B cell (primary cell): ENCODE results near the gene SLC7A6. TPM values are rescaled to one million over a fixed set of nuclear protein-coding genes. Genes with fewer than 3 reads are reported as not detected.

Experiments
- ATAC-seq: fragments of 200-7000 bp; cut with Tn5 transposase; one replicate; pipeline ENCODE4 v1.10.0; 2021; ENCODE audit warnings: low read depth, mild to moderate bottlenecking, moderate number of reproducible peaks, moderate library complexity
- CTCF ChIA-PET: fragments of 350-600 bp; sonication (Branson Sonifier 250); formaldehyde crosslinking; loops from one replicate; lab custom pipeline; 2021; ENCODE audit warnings: antibody characterized with exemption, inconsistent platforms; lab: Charles Lee
- POLR2A ChIA-PET: fragments of 350-600 bp; sonication (Branson Sonifier 250); formaldehyde crosslinking; loops from one replicate; lab custom pipeline; 2021; ENCODE audit warnings: antibody characterized with exemption; lab: Charles Lee
- DNase-seq: peaks from one replicate; pipeline ENCODE4 v3.0.0; 2013
- H2AFZ ChIP-seq: 2 replicates; pipeline ENCODE4 v1.6.1; 2012; ENCODE audit warnings: mild to moderate bottlenecking, low read depth, low read length; ENCODE audit not compliant: insufficient read depth, poor library complexity, severe bottlenecking
- H3K27ac ChIP-seq, 2 donors: 1 replicate in 1 of 2; 2 replicates in 1 of 2; pipeline ENCODE4 v1.5.1; 2012 to 2013; ENCODE audit warnings: low read length in 2 of 2, mild to moderate bottlenecking in 2 of 2, moderate library complexity in 1 of 2
- H3K27me3 ChIP-seq, 4 experiments: fragments of 200-600 bp in 1 of 4; sonication (generic) in 1 of 4; replicated peaks in 1 of 4; 1 replicate in 2 of 4; 2 replicates in 2 of 4; pipeline versions ENCODE4 v1.6.1 to v1.7.0; 2013 to 2016; ENCODE audit warnings: low read length in 3 of 4, mild to moderate bottlenecking in 2 of 4, mixed read lengths in 1 of 4, moderate library complexity in 1 of 4; ENCODE audit not compliant: insufficient read depth in 4 of 4, control insufficient read depth in 3 of 4; ENCODE audit errors: control extremely low read depth in 1 of 4
- H3K36me3 ChIP-seq, 2 experiments: replicated peaks in 1 of 2; 1 replicate in 1 of 2; 2 replicates in 1 of 2; pipeline versions ENCODE4 v1.6.1 to v1.7.1; 2013; ENCODE audit warnings: low read length in 1 of 2; ENCODE audit not compliant: insufficient read depth in 2 of 2, control insufficient read depth in 1 of 2; ENCODE audit errors: control extremely low read depth in 1 of 2, extremely low read depth in 1 of 2
- H3K4me1 ChIP-seq, 2 donors: fragments of 200-600 bp in 1 of 2; sonication (generic) in 1 of 2; 1 replicate in 1 of 2; 2 replicates in 1 of 2; pipeline versions ENCODE4 v1.5.1 to v1.6.1; 2013 to 2017; ENCODE audit warnings: low read length in 2 of 2; ENCODE audit not compliant: control insufficient read depth in 2 of 2, insufficient read depth in 2 of 2
- H3K4me2 ChIP-seq: replicated peaks from 2 replicates; pipeline ENCODE3; 2012; ENCODE audit warnings: mild to moderate bottlenecking, low read depth, low read length; ENCODE audit not compliant: poor library complexity, severe bottlenecking
- H3K4me3 ChIP-seq, 5 experiments: fragments of 200-600 bp in 1 of 5; sonication (generic) in 1 of 5; 1 replicate in 3 of 5; 2 replicates in 2 of 5; pipeline versions ENCODE4 v1.5.1 to v1.7.0; 2011 to 2016; ENCODE audit warnings: low read length in 4 of 5, mild to moderate bottlenecking in 4 of 5, low read depth in 2 of 5, control low read depth in 1 of 5, moderate library complexity in 1 of 5; ENCODE audit not compliant: insufficient read depth in 1 of 5; ENCODE audit errors: control extremely low read depth in 1 of 5, extremely low read depth in 1 of 5
- H3K79me2 ChIP-seq: fragments of 200-600 bp; sonication (generic); one replicate; pipeline ENCODE4 v1.6.0; 2016; ENCODE audit warnings: low read length; ENCODE audit not compliant: control insufficient read depth, insufficient read depth
- H3K9ac ChIP-seq: fragments of 200-600 bp; sonication (generic); 2 replicates; pipeline ENCODE4 v1.6.1; 2017; ENCODE audit warnings: mild to moderate bottlenecking, low read length, moderate library complexity
- H3K9me3 ChIP-seq, 3 donors: one replicate each; pipeline versions ENCODE4 v1.6.1 to v1.7.1; 2013; ENCODE audit warnings: low read length in 2 of 3; ENCODE audit not compliant: control insufficient read depth in 2 of 3, insufficient read depth in 1 of 3; ENCODE audit errors: control extremely low read depth in 1 of 3
- H4K20me1 ChIP-seq: 2 replicates; pipeline ENCODE4 v1.6.0; 2012; ENCODE audit warnings: mild to moderate bottlenecking, low read length; ENCODE audit not compliant: insufficient read depth, control insufficient read depth, poor library complexity, severe bottlenecking
- H3K27ac Mint-ChIP-seq: one replicate; pipeline ENCODE4 v1.8.0; 2021; ENCODE audit warnings: mixed read lengths
- H3K27me3 Mint-ChIP-seq: one replicate; pipeline ENCODE4 v1.8.0; 2021; ENCODE audit warnings: mixed read lengths
- H3K4me1 Mint-ChIP-seq: one replicate; pipeline ENCODE4 v1.8.0; 2021; ENCODE audit warnings: mixed read lengths
- H3K4me3 Mint-ChIP-seq: one replicate; pipeline ENCODE4 v1.8.0; 2021; ENCODE audit warnings: mixed read lengths
- H3K9me3 Mint-ChIP-seq: one replicate; pipeline ENCODE4 v1.8.0; 2022; ENCODE audit warnings: mixed read lengths; ENCODE audit not compliant: insufficient read depth
- EZH2 ChIP-seq: IDR thresholded peaks from 2 replicates; pipeline ENCODE4 v1.6.1; 2012; ENCODE audit warnings: borderline replicate concordance, low read depth, mild to moderate bottlenecking, moderate library complexity, low read length; ENCODE audit not compliant: insufficient read depth, poor library complexity, severe bottlenecking
- WGBS: methylation state at CpG from one replicate; pipeline ENCODE4 v1.1.5; 2013; ENCODE audit warnings: missing lambda C conversion rate; ENCODE audit not compliant: insufficient coverage; 5-methylcytosine and 5-hydroxymethylcytosine counted together
- intact Hi-C: fragments of 100-400 bp; cut with micrococcal nuclease; formaldehyde crosslinking; loops from one replicate; pipeline ENCODE4 v1.10.0; 2022
- polyA plus RNA-seq: library from polyadenylated mRNA; depleted of rRNA; stranded (reverse); fragments of >200 nt; gene quantifications from 2 replicates; pipeline ENCODE4 v1.2.3, GENCODE V29; 2012
- total RNA-seq, 2 donors: library from RNA; stranded (reverse); fragments of 120-200 nt in 1 of 2; gene quantifications; 1 replicate in 1 of 2; 2 replicates in 1 of 2; pipeline versions ENCODE4 v1.2.3 to v1.2.4, GENCODE V29; 2013 to 2022
- TF ChIP-seq, protein P1 (sequence below): fragments of 200-600 bp; IDR thresholded peaks from one replicate; pipeline ENCODE4 v1.8.0; 2022; ENCODE audit warnings: antibody characterized with exemption, mild to moderate bottlenecking

SLC7A6 gene
- total and polyA plus RNA-seq, 2 donors (not counting 1 experiment from before 2014, with no cell fraction given), result 73.8 to 85.1 TPM

DNA sequence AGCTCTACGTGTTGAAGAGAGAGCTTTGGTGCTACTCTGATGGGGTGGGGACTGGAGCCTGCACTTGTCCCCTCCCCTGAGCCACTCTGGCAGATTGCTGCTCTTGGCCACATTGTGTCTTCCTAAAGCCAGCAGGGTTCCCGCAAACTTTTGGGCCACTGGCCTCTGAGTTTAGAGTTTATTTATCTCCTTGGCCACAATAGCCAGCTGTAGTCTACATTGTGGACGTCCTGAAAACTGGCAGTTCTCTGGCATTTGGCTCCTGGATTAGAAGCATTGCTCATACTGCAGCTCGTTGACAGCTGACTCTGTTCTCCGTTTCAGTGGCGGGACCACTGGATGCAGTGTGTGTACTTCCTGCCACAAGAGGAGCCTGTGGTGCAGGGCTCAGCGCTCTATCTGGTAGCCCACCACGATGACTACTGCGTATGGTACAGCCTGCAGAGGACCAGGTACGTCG is 81.1 kb downstream of the SLC7A6 start:
- intact Hi-C loops, result no loop called here

DNA sequence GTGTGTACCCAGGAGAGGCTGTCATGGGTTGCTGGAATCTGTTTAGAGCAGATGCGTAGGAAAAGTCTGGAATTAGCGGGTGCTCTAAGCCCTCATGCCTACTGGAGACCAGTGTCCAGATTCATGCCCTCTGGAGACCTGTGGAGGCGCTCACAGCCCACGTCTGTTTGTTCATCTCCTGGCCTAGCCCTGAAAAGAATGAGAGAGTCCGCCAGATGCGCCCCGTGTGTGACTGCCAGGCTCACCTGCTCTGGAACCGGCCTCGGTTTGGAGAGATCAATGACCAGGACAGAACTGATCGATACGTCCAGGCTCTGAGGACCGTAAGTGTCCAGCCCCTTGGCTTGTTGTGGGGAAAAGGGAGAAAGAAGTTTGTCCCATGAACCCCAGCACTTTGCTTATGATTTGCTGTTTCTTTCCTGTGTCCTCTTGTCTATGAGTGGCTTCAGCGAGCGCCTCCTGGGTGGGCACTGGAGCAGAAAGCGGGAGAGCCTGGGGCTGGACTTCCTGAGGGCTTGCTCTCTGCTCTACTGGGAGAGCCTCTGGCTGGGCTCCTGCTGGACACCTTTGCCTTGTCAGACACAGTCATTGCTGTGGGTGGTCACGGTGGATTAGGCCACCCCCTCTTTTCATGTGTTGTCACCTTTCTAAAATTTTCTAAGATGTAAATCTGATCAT is 81.8 kb downstream of the SLC7A6 start:
- H3K4me1 ChIP-seq, result no peaks in the 10 kb centered on the region
- intact Hi-C loops, result no loop called here
- ChIA-PET CTCF (no interaction called here), POLR2A (no interaction called here)
- no peak for TF ChIP-seq EZH2
- TF ChIP-seq, protein P1, sequence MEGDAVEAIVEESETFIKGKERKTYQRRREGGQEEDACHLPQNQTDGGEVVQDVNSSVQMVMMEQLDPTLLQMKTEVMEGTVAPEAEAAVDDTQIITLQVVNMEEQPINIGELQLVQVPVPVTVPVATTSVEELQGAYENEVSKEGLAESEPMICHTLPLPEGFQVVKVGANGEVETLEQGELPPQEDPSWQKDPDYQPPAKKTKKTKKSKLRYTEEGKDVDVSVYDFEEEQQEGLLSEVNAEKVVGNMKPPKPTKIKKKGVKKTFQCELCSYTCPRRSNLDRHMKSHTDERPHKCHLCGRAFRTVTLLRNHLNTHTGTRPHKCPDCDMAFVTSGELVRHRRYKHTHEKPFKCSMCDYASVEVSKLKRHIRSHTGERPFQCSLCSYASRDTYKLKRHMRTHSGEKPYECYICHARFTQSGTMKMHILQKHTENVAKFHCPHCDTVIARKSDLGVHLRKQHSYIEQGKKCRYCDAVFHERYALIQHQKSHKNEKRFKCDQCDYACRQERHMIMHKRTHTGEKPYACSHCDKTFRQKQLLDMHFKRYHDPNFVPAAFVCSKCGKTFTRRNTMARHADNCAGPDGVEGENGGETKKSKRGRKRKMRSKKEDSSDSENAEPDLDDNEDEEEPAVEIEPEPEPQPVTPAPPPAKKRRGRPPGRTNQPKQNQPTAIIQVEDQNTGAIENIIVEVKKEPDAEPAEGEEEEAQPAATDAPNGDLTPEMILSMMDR, result no peak
- no peak for ATAC-seq
- Mint-ChIP-seq H3K27ac (no peak overlapping the region), H3K27me3 (no peaks in the 10 kb centered on the region), H3K4me3 (no peak overlapping the region), H3K4me1 (no peaks in the 10 kb centered on the region), H3K9me3 (no peaks in the 10 kb centered on the region)
- H3K27me3 ChIP-seq, result no peaks in the 10 kb centered on the region
- no peaks in the 10 kb centered on the region for H3K79me2 ChIP-seq
- H3K9me3 ChIP-seq, result no peaks in the 10 kb centered on the region
- H4K20me1 ChIP-seq, result no peaks in the 10 kb centered on the region
- H3K27ac ChIP-seq, result no peak overlapping the region
- peaks cover 19 to 73% of the 10 kb centered on the region in 2 experiments for H3K36me3 ChIP-seq
- 99% methylated on average over 16 of the region's 16 CpGs for WGBS
- no peak overlapping the region for H3K4me2 ChIP-seq
- H3K4me3 ChIP-seq, result no peak overlapping the region
- H3K9ac ChIP-seq, result no peak overlapping the region
- DNase-seq, result no peak
- no peak overlapping the region for H2AFZ ChIP-seq

More for the DNA sequence above, 81.1 kb downstream of the SLC7A6 start:
- DNase-seq (no peak), ATAC-seq (no peak)
- ChIA-PET POLR2A (no interaction called here), CTCF (interaction anchor here (1.2 kb wide), 1 partner anchor 82 kb away, joined by 3 read pairs; no protein-coding TSS in a partner anchor)
- no peaks in the 10 kb centered on the region for H3K9me3 Mint-ChIP-seq
- Histone ChIP-seq H3K27ac (no peak overlapping the region), H3K9me3 (no peaks in the 10 kb centered on the region), H3K36me3 (peaks cover 22 to 74% of the 10 kb centered on the region in 2 experiments), H3K79me2 (no peaks in the 10 kb centered on the region), H3K9ac (no peak overlapping the region), H4K20me1 (no peaks in the 10 kb centered on the region), H3K4me2 (no peak overlapping the region), H3K4me1 (no peaks in the 10 kb centered on the region), H2AFZ (no peak overlapping the region), H3K4me3 (no peak overlapping the region), H3K27me3 (no peaks in the 10 kb centered on the region)
- no peak overlapping the region for H3K4me3 Mint-ChIP-seq
- no peak overlapping the region for H3K27ac Mint-ChIP-seq
- WGBS, result 72% methylated on average over 11 of the region's 11 CpGs
- H3K27me3 Mint-ChIP-seq, result no peaks in the 10 kb centered on the region
- TF ChIP-seq, protein P1, result no peak
- TF ChIP-seq EZH2, result no peak
- no peaks in the 10 kb centered on the region for H3K4me1 Mint-ChIP-seq
